ENCODE results near the gene RHAG.
"Not testable (repeated sequence)": the region's sequence is repeated elsewhere in the genome, so short reads cannot be mapped to it uniquely, and the experiment has no call there.

RHAG gene

GRCh38 chr6:49635480-49635879 lies 1.2 kb downstream of the RHAG start:
- no peak for DNase-seq

- DNase-seq, result no peak
These were observed 1.8 kb downstream of the RHAG start for GRCh38 chr6:49634836-49635218.

GRCh38 chr6:49634092-49634835 lies 2.4 kb downstream of the RHAG start:
- no peak for DNase-seq

DNA sequence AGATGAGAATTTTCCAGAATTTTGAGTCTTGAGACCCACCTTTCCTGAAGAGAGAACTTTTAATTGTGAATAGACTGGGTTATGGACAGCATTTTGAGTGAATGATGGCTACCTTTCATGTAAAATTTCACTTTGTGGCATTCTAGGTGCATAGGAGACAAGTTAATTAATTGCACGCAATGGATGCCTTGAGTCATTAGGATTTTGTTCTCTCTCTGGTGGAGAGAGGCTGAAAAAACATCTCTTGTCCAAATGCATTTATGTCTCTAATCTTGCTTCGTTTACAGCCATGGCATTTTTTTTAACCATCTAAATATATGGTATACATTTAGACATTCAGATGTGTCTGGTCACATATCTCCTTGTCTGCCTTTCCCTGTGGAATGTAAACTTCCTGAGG lies 3.1 kb downstream of the RHAG start:
- DNase-seq, result no peak

GRCh38 chr6:49632727-49633126 lies 3.9 kb downstream of the RHAG start:
- DNase-seq, result no peak

DNA sequence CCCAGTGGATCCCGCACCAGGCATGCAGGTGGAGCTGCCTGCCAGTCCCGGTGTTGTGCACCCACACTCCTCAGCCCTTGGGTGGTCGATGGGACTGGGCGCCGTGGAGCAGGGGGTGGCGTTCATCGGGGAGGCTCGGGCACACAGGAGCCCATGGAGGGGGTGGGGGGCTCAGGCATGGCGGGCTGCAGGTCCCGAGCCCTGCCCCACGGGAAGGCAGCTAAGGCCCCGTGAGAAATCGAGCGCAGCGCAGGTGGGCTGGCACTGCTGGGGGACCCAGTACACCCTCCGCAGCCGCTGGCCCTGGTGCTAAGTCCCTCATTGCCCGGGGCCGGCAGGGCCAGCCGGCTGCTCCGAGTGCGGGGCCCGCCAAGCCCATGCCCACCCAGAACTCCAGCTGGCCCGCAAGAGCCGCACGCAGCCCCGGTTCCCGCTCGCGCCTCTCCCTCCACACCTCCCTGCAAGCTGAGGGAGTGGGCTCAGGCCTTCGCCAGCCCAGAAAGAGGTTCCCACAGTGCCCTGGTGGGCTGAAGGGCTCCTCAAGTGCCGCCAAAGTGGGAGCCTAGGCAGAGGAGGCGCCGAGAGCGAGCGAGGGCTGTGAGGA lies 7.1 kb downstream of the RHAG start:
- not testable (repeated sequence) for DNase-seq

GRCh38 chr6:49626811-49627210 lies 9.8 kb downstream of the RHAG start:
- DNase-seq, result no peak

GRCh38 chr6:49618257-49618656 lies 18.4 kb downstream of the RHAG start:
- no peak for DNase-seq

- not testable (repeated sequence) for DNase-seq
These were observed 22.5 kb downstream of the RHAG start for GRCh38 chr6:49614144-49614543.

- DNase-seq, result no peak
These were observed 27.4 kb downstream of the RHAG start for GRCh38 chr6:49609285-49609684.

DNA sequence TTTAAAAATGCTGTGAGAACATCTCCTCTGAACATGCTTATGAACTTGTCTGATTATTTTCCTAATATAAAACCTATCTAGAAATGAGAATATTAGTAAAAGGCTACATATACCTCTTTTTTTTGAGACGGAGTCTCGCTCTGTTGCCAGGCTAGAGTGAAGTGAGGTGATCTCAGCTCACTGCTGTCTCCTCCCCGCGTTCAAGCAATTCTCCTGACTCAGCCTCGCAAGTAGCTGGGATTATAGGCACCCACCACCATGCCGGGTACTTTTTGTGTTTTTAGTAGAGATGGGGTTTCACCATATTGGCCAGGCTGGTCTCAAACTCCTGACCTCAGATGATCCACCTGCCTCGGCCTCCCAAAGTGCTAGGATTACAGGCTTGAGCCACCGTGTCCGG lies 28.4 kb downstream of the RHAG start:
- DNase-seq, result not testable (repeated sequence)

- no peak for DNase-seq
These were observed 29.2 kb downstream of the RHAG start for GRCh38 chr6:49607391-49607982.

DNA sequence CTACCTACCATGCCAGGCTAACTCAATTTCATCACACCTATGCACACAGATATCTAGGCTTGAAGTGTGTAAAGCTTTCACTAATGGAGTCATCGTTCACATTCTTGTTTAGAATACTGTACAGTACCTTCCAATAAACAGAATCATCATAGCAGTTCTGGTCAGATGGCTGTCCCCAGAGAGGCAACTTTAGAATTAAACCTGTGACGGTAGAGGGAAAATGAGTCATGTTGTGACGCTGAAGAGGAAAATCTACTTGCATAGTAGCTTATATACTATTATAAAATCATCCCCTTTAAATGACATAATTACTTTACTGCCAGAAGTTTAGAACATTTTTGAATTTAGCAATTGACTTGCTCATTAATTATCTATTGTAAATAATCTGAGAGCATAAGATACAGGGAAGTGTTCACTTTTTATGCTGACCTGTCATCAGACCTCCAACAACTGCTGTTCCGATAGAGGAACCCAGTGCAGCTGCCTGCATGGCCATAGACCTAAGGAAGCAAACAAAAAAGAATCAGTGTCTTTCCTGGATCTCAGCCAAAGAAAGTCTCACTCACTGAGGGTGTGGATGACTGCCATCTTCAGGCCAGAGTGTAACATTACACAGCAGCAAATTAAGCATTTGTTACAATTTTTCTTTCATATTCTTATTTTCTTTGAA lies 29.8 kb downstream of the RHAG start:
- DNase-seq, result peak; percentile 23

DNA sequence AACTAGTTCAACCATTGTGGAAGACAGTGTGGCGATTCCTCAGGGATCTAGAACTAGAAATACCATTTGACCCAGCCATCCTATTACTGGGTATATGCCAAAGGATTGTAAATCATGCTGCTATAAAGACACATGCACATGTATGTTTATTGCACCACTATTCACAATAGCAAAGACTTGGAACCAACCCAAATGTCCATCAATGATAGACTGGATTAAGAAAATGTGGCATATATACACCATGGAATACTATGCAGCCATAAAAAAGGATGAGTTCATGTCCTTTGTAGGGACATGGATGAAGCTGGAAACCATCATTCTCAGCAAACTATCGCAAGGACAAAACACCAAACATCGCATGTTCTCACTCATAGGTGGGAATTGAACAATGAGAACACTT lies 32.6 kb downstream of the RHAG start:
- DNase-seq, result not testable (repeated sequence)

DNA sequence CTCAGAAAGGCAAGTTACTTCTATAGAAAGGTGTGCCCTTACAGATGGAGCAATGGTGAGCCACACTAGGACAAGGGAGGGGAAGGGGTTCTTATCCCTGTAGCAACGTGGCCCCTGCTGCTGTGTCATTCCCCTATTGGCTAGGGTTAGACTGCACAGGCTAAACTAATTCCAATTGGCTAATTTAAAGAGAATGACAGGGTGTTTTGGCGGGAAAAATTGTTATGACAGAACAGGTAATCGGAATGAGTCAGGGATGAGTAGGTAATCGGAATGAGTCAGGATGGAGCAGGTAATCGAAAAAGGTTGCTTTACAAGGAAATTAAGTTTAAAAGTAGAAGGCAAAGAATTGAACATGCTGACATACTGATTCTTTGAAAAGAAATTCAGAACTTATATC lies 49.4 kb downstream of the RHAG start:
- not testable (repeated sequence) for DNase-seq

- no peak for DNase-seq
These were observed 54.1 kb downstream of the RHAG start for GRCh38 chr6:49582529-49582928.

GRCh38 chr6:49579649-49580048 lies 57.0 kb downstream of the RHAG start:
- DNase-seq, result no peak

DNA sequence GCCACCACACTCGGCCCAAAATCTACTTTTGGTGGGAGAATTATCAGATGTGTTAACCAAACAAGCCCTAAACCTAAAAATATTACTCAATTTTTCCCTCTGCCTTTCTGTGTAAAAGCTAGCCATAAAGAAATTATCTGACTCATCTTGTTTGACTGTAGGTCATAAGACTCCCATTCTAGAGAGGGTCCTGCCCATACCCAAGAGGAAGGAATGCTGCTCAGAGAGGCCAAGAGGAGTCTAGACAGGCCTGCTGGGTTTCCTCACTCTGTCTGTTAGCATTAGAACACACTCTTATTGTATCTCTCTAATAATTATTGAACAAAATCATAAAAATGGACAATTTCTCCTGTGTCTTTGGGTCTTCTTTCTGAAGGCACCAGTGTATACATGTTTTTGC lies 60.0 kb downstream of the RHAG start:
- no peak for DNase-seq

DNA sequence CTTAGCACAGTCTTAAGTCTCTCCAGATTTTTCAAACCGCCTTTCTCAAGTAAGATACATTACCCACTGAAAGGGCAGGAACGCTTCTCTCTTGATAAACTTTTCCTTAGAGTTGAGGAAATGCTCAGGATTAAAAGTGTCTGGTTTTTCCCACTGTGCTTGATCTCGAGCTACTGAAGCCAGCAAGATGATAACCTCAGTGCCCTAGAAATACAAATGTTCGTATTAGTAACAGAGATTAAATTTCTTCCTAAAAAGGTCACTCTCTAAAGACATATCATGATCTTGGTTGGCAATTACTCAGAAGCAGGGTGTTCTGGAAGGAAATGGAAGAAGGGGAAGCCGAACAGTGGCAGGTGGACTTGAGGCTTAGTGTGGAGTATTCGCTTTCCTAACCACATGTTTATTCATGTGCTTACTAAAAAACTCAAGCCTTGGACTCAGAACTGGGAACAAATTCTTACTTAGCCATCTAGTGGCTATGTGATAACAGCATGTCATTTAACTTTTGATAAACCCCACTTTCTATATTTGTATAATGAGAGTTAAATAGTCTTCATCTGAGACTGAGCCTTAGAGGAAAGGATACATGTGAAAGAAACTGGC lies 66.1 kb downstream of the RHAG start:
- DNase-seq, result no peak

DNA sequence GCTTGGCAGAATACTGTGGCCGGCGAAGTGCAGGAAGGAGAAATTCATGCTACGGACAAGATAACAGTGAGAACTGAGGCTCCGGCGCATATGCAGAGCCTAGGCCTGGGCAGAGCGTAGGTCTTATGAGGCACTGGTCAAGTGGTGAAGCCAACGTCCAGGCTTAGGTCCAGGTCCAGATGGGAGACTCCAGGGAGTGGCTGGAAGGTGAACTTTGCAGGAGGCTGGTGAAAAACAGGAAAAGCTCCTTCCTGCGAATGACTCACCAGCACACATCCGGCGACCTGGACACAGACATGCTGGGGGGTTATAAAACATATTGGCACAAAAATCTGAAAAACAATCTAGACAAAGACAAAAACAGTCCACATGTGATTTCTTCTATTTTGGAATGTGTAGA lies 70.8 kb downstream of the RHAG start:
- no peak for DNase-seq

- DNase-seq, result no peak
These were observed 71.4 kb downstream of the RHAG start for GRCh38 chr6:49565261-49565660.

DNA sequence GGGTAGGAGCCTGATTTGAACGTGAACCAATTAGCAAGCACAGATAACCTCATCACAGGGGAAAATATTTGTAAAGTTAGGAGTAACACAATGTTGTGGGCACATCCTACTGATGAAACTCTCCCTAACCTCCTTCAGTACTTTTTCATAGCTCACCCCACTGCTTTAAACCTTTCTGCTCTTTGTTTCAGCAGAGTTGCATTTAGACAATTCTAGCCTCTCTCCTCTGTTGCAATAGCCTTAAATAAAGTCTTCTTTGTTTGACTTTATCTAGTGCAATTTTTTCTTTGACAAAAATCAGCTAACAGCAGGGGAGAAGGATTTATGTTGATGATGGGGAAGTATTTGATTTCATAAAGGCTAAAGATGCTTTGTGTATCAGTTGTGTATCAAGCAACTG lies 72.1 kb downstream of the RHAG start:
- no peak for DNase-seq
